ENCODE results near the gene SATB1.

SATB1 gene

DNA sequence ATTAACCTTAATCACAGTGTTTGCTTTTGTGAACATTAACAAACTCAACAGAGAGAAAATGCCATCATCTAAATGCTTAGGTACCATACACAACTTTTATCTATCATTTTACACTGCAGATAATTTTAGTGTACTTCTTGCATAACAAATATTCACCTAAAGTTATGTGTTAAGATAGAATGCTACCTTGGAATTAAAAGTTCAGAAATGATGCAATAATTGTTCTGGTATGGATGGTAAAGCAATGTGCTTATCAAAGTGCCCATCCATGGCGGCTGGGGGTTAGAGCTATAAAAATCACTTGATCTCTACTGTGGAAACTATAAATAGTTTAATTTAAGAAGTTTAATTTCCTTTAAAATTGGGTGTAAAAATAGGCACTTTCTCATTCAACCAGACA lies 28.7 kb downstream of the SATB1 start:
- no peak for DNase-seq

DNA sequence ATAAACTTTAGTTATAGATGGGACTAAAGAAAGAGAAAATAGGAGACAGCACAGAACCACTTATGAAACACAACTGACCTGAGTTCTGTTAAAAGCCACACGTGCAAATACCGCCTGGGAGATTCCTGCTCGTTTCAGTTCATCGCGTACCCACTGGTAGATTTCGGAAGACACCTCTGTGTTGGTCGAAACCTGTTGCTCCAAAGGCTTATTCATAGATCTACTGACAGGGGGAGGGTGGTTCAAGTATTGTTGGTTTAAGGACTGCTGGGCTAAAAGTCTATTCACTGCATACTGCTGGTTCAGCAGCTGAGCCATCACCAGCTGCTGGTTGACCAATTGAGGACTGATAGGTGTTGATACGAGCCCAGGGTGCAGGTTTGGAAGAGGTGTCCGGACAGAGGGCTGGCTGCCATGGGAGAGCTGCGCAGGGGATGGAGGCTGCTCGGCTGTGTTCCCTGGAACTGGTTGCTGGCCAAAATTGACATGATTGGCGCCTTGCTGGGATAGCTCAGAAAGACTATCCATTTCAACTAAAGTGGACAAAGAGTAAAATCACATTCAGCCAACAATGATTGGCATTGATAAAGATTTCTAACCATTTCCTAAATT lies 30.6 kb downstream of the SATB1 start:
- no peak for DNase-seq

DNA sequence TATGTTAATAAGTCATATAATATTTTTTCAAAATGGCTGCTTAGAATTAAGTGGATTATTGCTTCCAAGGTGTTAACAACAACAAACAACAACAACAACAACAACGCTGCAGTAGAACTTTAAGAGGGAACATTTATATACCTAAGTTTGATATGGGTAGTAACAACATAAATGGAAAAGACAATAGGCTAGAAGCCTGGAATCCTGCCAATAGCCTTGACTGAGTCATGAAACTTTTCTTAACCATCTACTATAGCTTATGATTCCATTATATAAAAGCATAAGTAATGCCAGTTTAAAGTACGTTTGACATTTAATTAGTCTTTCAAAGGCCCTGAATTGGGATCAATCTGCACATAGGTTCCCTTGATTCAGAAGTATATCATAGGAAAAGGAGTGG lies 31.2 kb downstream of the SATB1 start:
- no peak for DNase-seq

DNA sequence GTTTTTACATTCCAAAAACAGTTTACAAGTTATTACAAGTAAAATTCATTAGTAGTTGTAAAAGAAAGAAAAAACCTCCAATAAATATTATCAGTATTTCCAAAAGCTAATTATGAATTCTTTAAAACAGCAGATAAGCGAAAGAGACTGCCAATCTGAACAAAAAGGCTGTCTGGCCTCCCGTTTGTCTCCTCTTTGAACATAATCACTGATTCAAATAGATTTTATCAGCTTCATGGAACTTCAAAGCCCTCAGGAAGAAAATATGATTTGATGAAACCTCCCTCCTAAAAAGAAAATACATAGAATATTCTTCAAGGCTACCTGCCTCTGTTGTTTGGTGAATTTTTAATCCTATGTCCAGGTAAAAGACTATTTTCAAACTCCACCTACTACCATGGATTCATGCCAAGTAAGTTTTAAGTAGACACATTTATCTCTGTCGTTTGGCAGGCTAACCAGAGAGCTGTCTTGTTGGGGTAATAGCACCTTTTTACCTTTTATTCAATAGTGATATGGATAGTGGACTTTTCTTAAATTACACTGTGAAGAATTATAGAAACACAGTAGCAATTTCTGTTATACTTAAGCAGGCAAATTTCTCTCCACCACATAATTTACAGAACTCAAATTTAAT lies 35.0 kb downstream of the SATB1 start:
- no peak for DNase-seq

DNA sequence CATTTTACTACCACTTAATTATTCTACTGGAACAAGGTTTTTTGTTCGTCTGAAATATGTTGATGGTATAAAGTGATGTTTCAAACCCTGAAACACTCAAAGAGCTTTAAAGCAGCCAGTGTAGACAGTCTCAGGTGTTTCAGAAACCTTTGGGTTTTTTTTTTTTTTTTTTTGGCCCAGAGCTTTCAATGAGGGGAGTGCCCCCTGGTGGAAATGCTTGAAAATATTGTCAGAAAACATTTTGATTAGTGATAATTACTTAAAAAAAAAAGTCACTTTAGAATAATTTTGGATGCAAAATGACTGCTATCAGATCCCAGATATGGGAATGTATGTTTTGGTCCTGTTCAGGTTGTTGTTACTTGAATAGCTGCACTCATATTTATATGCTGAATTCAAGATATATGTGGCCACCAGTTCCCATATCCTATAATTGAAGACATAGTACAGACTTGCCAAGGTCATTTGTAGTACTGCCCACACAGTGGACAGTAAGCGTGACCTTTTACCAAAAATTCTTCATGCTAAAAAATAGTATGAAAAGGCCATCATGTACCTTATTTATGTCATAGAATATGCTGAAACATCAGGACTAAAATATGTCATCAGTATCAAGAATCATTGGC lies 35.9 kb downstream of the SATB1 start:
- DNase-seq = peak; percentile 63

DNA sequence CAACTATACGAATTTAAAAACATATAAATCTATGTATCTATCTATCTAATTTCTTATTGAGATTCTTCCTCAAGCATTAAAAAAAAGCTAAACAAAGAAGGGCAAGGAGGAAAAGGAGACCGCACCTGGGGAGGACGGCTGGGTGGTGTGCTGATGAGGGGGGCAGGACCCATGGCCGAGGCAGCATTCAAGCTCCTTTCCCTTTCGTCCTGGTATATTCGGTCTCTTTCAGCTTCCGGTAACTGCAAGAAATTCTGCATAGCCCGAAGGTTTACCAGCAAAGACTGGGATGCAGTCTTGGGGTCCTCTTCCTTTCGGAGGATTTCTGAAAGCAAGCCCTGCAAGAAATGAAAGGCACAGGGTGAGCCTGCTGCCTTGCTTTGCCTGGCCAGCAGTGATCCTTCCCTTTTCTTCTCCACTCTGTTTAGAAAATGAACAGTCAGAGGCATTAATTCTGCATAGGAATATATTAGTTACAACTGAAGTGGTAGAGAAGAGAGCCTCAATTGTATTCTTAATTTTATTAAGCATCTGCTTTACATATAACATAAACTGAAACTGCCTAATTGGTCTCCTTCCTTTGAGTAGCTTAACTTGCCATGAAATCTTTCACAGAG lies 38.8 kb downstream of the SATB1 start:
- no peak for DNase-seq

DNA sequence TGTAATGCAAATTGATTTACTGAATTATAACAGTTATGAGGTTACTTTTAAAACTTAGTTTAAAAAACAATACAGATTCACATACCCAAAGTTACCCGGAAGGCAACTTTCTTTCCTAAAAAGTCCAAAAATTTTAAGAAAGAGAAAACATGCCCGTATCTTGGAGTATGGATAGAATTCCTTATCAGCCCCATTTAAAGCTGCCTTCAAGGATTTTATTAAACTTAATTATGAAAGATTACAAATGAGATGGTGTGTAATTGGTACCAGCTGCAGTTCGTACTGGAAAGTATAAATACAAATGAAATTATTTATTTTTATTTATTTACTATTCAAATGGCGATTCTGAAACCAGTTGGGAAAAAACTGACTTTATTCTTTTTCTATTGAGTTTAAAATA lies 39.4 kb downstream of the SATB1 start:
- no peak for DNase-seq

DNA sequence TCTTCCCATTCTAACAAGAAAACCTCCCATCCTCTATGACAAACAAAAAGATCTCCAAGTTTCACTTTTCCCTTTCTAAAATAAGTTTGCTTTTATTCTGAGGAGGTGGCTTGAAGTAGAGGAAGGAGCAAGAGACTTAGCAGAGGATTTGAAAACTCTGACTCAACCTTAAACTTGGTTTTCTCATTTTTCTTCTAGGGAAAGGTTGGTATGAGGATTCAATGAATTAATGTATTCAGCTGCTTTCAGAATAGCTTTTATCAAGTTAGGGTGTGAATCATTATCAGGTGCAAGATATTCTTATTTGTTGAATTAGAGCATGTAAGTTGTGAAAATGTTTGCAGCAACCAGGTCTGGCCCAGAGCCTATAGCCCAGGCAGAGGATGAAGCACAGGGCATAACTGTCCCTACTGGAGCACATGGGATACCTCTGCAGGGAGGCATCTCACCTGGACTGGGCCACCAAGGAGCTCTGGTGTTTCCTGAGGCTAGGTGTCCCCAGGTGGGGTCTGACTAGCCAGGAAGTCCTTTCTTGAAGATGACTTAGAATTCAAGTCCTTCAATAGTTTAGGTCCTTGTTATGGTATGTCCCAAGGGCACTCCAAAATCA lies 42.3 kb downstream of the SATB1 start:
- DNase-seq = no peak

DNA sequence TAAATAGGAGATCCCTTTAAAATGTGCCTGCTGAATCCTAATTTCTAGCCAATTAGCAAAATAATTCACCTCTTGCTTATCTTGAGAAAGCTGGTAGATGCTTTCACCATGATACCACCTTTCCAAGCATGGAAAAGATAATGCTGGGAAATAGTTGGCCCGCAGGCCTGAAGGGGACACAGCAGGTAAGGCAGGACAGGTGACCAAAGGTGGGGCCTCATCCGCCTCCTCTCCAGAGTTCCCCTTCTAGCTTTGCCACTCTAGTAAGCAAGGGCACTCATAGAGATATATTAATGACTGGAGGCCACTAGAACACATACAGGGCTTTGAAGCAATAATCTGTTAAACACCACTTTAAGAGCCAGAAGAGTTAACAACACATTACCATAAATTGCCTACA lies 45.5 kb downstream of the SATB1 start:
- no peak for DNase-seq

DNA sequence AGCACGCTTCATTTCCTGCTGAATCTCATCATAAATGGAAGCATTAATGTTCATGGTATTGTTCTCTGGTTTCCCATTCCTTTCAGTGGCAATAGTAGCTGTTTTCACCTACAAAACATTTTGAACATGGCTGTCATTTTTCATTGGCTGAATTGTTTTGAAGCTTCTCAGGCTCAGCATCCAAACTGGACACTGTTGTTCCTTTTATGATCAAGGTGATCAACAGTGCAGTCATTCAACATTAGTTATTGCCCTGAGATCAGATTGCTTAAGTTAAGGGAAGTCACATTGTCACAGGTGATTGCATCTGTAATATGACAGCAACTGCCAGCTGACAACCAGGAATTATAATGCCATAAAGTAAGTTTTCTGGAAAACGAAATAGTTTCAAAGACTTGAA lies 46.9 kb downstream of the SATB1 start:
- DNase-seq = no peak

DNA sequence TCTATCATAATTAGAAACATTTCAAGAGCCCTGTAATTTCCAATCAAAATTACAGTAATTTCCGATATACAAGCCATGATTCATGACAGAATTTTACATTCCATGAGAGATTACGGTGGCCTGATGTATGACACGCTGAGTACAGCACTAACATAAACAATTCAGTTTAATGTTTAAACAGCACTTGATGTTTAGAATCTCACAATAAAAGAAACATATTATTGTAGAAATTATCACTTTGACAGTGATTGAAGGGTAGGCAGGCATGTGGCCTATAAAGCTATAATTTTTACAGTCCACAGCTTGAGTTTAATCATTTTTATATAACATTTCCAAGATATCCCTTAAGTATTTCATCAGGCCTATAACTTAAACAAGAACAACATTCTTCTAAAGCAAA lies 48.5 kb downstream of the SATB1 start:
- DNase-seq = no peak

DNA sequence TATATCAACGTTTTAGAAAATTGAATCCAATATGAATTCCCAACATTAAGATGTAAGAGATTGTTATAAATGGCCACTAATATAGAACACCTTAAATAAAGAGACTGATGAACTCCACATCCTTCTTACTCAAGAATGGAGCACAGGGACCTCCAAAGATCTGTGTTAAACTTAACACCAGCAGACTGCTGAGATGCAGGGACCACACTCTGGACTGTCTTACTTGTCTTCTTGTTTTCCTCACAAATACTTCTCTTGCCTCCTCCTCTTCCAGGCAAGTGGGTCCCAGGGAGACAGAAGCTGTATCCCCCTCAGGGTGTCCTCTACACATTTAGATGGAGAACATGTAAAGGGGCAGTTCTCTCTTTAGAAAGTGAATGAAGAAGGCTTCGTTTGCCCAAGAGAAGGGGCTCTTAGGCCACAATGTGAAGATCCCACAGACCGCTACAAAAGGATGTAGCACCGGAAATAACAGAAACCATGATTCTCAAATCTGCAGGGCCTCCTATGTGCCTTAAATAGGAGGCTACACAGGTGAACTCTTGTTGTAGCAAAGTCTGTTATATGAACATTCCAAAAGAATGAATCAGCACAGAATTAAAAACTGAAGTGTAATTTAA lies 52.2 kb downstream of the SATB1 start:
- no peak for DNase-seq

DNA sequence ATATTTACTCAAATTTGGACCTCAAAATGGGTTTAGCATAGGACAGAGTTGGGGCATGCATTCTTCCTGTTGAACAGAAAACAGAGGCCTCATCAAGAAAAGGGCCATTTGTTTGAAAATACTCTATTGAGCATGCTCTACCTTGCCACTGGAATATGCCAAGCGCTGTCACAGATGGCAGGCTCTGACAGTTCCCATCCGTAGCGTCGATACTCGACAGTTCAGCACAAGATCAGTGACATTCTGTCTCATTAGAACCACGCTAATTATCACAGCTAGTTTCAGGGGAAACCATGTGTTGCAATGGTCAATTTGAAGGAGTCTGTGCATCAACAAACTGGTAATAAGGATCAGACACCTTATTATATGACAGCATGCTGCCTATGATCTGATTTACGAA lies 54.5 kb downstream of the SATB1 start:
- DNase-seq = peak; percentile 81

DNA sequence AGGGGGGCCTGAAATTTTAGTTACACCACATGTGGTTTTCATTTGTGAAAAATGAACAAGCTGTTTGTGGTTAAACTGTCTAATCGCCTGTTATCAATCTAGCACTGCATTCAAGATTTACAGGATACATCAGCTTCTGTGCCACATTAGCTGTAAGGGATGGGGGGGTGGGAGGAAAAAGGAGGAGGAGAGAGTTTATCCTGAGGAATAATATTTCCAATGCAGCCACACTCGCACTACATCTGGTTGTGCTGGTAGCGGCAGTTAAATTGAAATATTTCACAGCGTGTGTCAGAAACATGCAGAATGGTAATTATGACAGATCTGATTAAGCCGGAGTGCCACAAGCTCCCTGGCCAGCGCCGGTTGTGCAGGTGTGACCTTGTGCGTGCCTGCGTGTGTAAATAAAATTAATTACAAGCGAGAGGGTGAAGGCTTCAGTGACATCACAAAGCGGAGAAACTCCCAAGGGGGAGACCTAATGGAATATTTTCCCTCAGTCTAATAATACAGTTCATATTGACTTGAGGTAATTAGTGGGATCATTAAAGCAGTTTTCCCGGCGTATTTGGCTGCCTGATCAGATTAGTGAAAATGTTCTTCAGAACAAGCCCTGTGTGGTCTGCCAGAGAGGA lies 55.5 kb downstream of the SATB1 start:
- peak; percentile 86 for DNase-seq

DNA sequence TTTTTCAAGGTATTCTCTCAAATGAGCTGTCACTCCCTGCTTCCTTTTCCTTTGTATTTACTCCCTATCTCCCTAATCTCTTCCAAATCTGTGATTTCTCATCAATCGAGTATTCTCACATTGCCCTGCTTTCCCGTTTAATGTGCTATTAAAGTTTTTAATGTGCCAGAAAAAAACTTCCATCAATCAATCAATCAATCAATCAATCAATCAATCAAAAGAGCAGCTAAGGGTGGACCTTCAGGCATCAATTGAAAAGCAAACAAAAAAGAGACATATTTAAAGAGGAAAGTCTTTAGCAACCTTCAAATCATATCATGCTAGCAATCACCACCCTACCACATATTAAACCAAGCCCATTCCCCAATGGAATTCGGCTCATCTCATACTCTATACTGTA lies 58.9 kb downstream of the SATB1 start:
- no peak for DNase-seq

DNA sequence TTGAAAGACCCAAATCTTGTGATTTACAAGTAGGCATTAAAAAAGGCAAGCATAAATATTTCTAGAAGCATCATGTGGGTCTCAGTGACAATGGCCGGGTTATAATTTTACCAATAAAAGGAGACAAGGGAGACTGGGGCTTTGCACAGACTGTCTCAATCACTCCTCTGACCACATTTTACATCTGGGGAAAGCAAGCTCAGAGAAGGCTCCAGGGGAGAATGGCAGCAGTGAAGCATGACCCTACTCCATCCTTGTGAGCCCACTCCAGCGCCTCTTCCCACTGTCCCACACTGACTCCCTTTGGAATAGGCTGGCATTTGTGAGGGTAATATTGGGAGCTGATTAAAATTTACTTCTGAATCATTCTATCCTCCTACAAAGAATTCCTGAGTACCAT lies 61.8 kb downstream of the SATB1 start:
- no peak for DNase-seq

DNA sequence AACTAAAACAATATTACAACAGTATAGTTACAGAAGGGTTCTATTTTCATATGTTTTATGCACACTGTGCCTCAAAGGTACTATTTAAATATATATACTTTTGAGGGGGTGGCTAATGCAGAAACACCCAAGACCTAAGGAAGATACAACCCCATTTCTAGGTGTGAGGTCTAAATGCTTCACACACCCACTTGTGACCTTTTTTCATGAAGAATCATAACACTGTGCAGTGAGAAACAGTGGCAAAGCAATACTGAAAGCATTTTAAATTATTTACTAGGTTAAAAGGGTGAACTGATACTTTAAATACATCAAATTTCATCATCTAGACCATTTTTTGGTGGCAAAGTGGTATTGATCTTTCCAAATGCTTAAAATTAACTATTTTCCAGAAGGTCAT lies 67.4 kb downstream of the SATB1 start:
- no peak for DNase-seq

DNA sequence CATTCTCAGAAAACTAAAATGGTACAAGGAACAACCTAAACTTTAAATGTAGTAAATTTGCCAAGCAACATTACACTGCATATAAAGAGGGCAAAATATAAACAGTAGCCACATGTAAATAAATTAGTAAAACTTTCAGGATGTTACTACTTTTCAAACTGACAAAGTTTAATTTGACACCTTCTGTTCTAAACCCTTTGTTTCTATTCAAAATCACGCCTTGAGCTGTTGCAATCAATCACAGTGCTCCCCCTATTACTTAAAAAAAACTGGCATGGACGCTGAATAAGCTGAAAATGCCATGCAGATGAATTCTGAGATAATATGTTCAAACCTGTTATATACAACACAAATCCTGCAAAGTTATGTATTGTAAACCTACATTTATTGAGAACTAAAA lies 69.3 kb downstream of the SATB1 start:
- DNase-seq = no peak

DNA sequence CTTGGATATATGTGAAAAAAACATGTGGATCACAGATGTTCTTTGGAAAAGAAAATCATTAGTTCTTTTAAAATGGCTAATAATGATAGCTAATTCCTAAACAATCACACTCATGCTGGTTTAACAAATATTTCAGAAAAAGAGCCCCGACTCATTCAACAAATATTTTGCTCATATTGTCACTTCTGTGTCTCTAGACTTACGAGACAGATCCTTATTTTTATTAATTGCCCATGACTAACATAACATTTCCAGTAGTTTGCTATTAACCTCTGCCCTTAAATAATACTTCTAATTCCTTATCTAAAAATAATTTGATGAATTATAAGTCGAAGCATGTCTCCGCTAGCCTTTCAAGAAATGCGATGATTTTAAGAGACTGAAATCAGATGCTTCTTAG lies 70.4 kb downstream of the SATB1 start:
- DNase-seq = no peak

DNA sequence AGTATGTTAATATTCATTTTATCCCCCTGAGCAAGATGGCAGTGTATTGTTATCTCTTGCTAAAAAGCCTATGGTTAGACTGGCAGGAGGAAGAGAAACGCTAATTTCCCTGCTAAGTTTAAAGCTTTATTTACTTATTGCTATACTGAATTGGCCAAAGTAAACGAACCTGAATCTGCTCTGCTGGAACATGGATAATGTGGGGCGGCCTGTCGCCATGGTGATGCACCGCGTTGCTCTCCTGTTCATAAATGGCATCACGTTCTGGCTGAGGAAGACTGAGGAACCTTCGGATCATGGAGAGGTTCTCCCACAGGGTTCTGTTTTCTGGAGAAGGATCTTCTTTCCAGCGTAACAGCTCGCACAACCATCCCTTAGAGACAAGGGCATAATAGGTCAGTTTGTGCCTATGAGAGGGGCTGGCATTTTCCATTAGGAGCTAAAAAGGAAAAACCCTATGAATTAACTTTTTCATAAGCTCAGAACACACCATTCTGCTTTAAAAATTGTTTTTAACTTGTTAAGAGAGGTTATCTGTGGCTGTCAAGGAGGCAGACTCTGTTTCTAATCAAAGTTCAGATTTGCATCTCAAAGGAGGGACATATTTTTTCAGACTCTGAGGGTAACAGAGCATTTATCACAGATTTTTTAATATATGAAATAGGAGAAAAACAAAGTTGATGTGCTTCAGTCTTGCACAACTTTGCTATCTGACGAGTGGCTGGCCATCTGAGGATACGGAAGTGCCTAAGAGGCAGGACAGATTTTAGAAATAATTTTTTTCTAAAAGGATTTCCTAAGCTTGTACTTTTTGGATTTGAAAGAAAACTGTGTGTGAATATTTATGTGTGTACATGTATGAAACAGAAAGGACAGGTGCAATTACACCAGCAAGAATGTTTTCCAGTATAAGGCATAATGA lies 73.1 kb downstream of the SATB1 start:
- no peak for DNase-seq

DNA sequence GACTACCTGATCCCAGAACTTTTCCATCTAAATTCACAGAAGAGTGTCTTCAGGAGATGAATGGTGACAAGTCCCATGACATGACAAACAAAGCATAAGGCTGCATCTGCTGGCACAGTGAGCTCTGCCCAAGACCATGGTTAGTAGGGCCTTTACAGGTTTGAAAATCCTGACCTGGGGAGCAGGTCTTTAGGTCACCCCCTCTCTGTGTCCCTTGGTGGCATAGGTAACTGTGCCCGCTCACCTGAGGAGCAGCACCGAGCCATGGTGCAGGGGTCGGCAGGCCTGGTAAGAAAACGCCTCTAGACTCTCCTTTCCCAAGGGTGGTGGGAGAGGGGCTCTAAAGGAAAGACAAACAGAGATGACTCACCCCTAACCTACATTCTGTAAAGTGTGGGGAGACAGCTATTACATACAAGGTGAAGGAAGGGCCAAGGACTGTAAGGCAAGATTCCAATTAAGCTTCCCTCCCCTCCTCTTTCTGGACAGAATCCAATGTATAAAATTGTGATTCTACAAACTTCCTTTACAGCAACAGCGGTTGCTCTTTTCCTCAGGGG lies 74.0 kb downstream of the SATB1 start:
- no peak for DNase-seq
